KG1 (cell line): ENCODE data around the gene HIGD1A.

Source experiments
- DNase-seq: peaks from one replicate; lab custom pipeline; 2025; lab: John Stamatoyannopoulos, UW

Gene HIGD1A

GRCh38 chr3:42755681-42756578 is 48.4 kb downstream of the HIGD1A start:
- DNase-seq: no peak

GRCh38 chr3:42753757-42754156 is 50.5 kb downstream of the HIGD1A start:
- no peak for DNase-seq

- no peak for DNase-seq
Observed at GRCh38 chr3:42752961-42753360, 51.3 kb downstream of the HIGD1A start.

- DNase-seq: no peak
Observed at GRCh38 chr3:42752441-42752840, 51.8 kb downstream of the HIGD1A start.

GRCh38 chr3:42751609-42752008 is 52.7 kb downstream of the HIGD1A start:
- DNase-seq: no peak

GRCh38 chr3:42750834-42751233 is 53.5 kb downstream of the HIGD1A start:
- no peak for DNase-seq

- peak; percentile 20 for DNase-seq
Observed at GRCh38 chr3:42749753-42750231, 54.5 kb downstream of the HIGD1A start.

GRCh38 chr3:42749025-42749752 is 55.1 kb downstream of the HIGD1A start:
- DNase-seq: no peak

GRCh38 chr3:42747581-42747980 is 56.7 kb downstream of the HIGD1A start:
- DNase-seq: no peak

GRCh38 chr3:42746455-42747450 is 57.5 kb downstream of the HIGD1A start:
- DNase-seq: no peak

GRCh38 chr3:42745776-42746454 is 58.4 kb downstream of the HIGD1A start:
- DNase-seq: no peak

GRCh38 chr3:42745291-42745745 is 59.0 kb downstream of the HIGD1A start:
- no peak for DNase-seq

- no peak for DNase-seq
Observed at GRCh38 chr3:42743204-42743995, 60.9 kb downstream of the HIGD1A start.

GRCh38 chr3:42742688-42743087 is 61.6 kb downstream of the HIGD1A start:
- no peak for DNase-seq

GRCh38 chr3:42742259-42742658 is 62.0 kb downstream of the HIGD1A start:
- DNase-seq: no peak

GRCh38 chr3:42741796-42742195 is 62.5 kb downstream of the HIGD1A start:
- DNase-seq: no peak

GRCh38 chr3:42739401-42740158 is 64.7 kb downstream of the HIGD1A start:
- no peak for DNase-seq

GRCh38 chr3:42736531-42736930 is 67.8 kb downstream of the HIGD1A start:
- no peak for DNase-seq

- no peak for DNase-seq
Observed at GRCh38 chr3:42736081-42736480, 68.2 kb downstream of the HIGD1A start.

GRCh38 chr3:42735615-42736014 is 68.7 kb downstream of the HIGD1A start:
- DNase-seq: no peak
